Suppressor macrophage treated with lipopolysaccharide for 1 hour (primary cell): Measurements from ENCODE around the gene CAPN11.
A peak's percentile ranks its signal among the peaks of the same experiment; 100 is the strongest.
"Not testable (repeated sequence)": the region's sequence is repeated elsewhere in the genome, so short reads cannot be mapped to it uniquely, and the experiment has no call there.

Source experiments
- DNase-seq, 3 donors: peaks; one replicate each; pipeline ENCODE4 v3.0.0-alpha.2; 2020 to 2022

The CAPN11 gene

GRCh38 chr6:44183783-44184182 lies 25.2 kb downstream of the CAPN11 start:
- no peak for DNase-seq

- DNase-seq = not testable (repeated sequence)
Measured at GRCh38 chr6:44185356-44185755, 26.7 kb downstream of the CAPN11 start.

- no peak for DNase-seq
Measured at GRCh38 chr6:44185953-44186634, 27.5 kb downstream of the CAPN11 start.

GRCh38 chr6:44186635-44187025 lies 28.0 kb downstream of the CAPN11 start:
- DNase-seq = no peak

- DNase-seq = no peak
Measured at GRCh38 chr6:44188819-44189218, 30.2 kb downstream of the CAPN11 start.

GRCh38 chr6:44189257-44189656 lies 30.6 kb downstream of the CAPN11 start:
- no peak for DNase-seq

- peak in 1 of 3 donors; percentile 60 for DNase-seq
Measured at GRCh38 chr6:44190715-44191114, 32.1 kb downstream of the CAPN11 start.

- DNase-seq = no peak
Measured at GRCh38 chr6:44192428-44193041, 33.9 kb downstream of the CAPN11 start.

GRCh38 chr6:44193307-44193910 lies 34.8 kb downstream of the CAPN11 start:
- DNase-seq = no peak

GRCh38 chr6:44194326-44194725 lies 35.7 kb downstream of the CAPN11 start:
- no peak for DNase-seq

GRCh38 chr6:44196351-44196750 lies 37.7 kb downstream of the CAPN11 start:
- DNase-seq = not testable (repeated sequence)

GRCh38 chr6:44198684-44199083 lies 40.1 kb downstream of the CAPN11 start:
- no peak for DNase-seq

GRCh38 chr6:44199883-44200282 lies 41.3 kb downstream of the CAPN11 start:
- DNase-seq = no peak

- DNase-seq = no peak
Measured at GRCh38 chr6:44201200-44201599, 42.6 kb downstream of the CAPN11 start.

GRCh38 chr6:44201638-44202303 lies 43.2 kb downstream of the CAPN11 start:
- no peak for DNase-seq

- no peak for DNase-seq
Measured at GRCh38 chr6:44202332-44202971, 43.8 kb downstream of the CAPN11 start.

- no peak for DNase-seq
Measured at GRCh38 chr6:44202972-44203750, 44.5 kb downstream of the CAPN11 start.

- DNase-seq = no peak
Measured at GRCh38 chr6:44203955-44204354, 45.3 kb downstream of the CAPN11 start.

GRCh38 chr6:44207966-44208365 lies 49.3 kb downstream of the CAPN11 start:
- DNase-seq = no peak

- DNase-seq = peak in 2 of 3 donors; percentile 28 to 45
Measured at GRCh38 chr6:44211284-44211683, 52.7 kb downstream of the CAPN11 start.

- DNase-seq = no peak
Measured at GRCh38 chr6:44214307-44214706, 55.7 kb downstream of the CAPN11 start.

GRCh38 chr6:44216677-44217331 lies 58.2 kb downstream of the CAPN11 start, which contains the start of gene MYMX:
Gene MYMX, plus strand, starts transcription at chr6:44216926. Its CDS starts 546 bp downstream, at chr6:44217472.
- DNase-seq = peak; percentile 30 to 37 (median 33)
